Rectal smooth muscle tissue (tissue), 1 donor: Measurements from ENCODE around the gene SLIT3.

ENCODE experiments used
- H3K27ac ChIP-seq: one replicate; pipeline ENCODE4 v1.7.0; 2013; ENCODE audit warnings: low read depth, low read length, inconsistent platforms
- H3K27me3 ChIP-seq: one replicate; pipeline ENCODE4 v1.7.0; 2013; ENCODE audit warnings: low read length; ENCODE audit not compliant: control insufficient read depth, insufficient read depth
- H3K36me3 ChIP-seq: one replicate; pipeline ENCODE4 v1.7.0; 2013; ENCODE audit warnings: low read length; ENCODE audit not compliant: control insufficient read depth, insufficient read depth
- H3K4me1 ChIP-seq: one replicate; pipeline ENCODE4 v1.7.0; 2013; ENCODE audit warnings: low read length; ENCODE audit not compliant: control insufficient read depth, insufficient read depth
- H3K4me3 ChIP-seq: one replicate; pipeline ENCODE4 v1.7.0; 2013; ENCODE audit warnings: low read length
- H3K9ac ChIP-seq: one replicate; pipeline ENCODE4 v1.7.0; 2013; ENCODE audit warnings: low read length

SLIT3 gene

DNA sequence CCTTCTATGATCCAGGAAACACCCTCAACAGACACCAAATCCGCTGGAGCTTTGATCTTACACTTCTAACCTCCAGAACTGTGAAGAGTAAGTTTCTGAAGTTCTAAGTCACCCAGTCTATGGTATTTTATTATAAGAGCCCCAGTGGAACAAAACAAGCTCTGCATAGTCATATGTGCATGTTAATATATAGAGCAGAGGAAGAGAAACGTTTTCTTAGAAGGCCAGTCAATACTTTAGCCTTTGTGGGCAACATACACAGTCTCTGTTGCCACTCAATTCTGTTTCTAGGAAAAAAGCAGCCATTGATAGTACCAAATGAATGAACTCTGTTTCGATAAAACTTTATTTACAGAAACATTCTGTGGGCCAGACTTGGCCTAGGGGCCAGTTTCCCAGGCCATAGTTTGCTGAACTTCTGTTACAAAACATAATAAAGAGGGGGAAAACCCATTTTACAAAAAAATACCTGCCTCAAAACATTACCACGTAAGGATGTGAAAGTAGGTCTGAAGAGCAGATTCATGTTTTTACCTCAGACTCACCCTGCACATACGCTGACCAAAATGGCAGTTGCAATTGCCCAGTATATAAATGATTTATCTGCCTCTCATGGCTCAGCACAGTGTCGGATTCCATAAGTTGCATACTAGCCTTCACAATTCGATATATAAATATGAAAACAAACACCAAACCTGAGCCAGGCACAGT is 350.5 kb downstream of the SLIT3 start:
- H3K9ac ChIP-seq = no peak overlapping the region
- peaks cover 3% of the 10 kb centered on the region for H3K4me1 ChIP-seq
- H3K4me3 ChIP-seq = no peak overlapping the region
- no peaks in the 10 kb centered on the region for H3K27me3 ChIP-seq
- H3K27ac ChIP-seq = no peak overlapping the region
- no peaks in the 10 kb centered on the region for H3K36me3 ChIP-seq

DNA sequence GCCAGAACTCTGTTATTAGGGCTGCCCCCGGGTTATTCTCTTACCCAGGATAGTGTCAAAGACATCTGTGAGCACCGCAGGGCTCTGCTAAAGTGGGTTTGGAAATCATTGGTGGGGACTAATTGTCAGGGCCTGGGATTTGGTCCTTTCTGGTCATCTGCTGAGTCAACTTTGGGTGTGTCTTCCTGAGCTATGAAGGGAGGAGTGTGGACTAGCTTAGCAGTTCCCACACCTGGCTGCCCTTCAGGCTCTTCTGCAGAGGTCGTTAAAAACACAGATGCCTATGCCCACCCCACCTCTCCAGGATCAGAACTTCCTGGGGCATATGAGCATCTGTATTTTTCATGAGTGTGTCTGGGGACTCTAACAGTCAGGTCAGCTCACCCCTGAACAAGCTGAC is 352.2 kb downstream of the SLIT3 start:
- Histone ChIP-seq H3K4me1 (peaks cover 3% of the 10 kb centered on the region), H3K9ac (no peak overlapping the region), H3K4me3 (no peak overlapping the region), H3K36me3 (no peaks in the 10 kb centered on the region), H3K27me3 (no peaks in the 10 kb centered on the region), H3K27ac (no peak overlapping the region)

GRCh38 chr5:168947212-168947868 is 353.6 kb downstream of the SLIT3 start:
- Histone ChIP-seq H3K36me3 (no peaks in the 10 kb centered on the region), H3K27me3 (no peaks in the 10 kb centered on the region), H3K4me1 (peaks cover 3% of the 10 kb centered on the region), H3K27ac (no peak overlapping the region), H3K4me3 (no peak overlapping the region), H3K9ac (no peak overlapping the region)

DNA sequence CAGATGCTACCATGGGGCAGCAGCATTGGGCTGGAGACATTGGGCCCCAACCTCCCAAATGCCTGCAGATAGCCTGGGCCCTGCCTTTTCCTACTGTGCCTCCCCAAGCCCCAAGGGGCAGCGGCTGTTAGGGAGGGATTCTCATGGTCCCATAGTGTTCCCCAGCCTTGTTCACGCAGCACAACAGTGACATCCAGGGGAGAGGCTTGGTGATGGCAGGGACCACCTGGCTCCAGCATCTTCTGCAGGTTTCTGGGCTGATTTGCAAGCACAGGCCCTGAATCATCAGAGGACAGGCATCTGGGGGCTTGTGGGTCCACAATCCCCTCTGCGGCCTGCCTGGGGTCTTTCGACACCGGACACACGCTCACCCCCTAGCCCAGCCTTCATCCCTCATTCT is 354.6 kb downstream of the SLIT3 start:
- Histone ChIP-seq H3K4me1 (peaks cover 3% of the 10 kb centered on the region), H3K9ac (no peak overlapping the region), H3K36me3 (no peaks in the 10 kb centered on the region), H3K27me3 (no peaks in the 10 kb centered on the region), H3K27ac (no peak overlapping the region), H3K4me3 (no peak overlapping the region)

DNA sequence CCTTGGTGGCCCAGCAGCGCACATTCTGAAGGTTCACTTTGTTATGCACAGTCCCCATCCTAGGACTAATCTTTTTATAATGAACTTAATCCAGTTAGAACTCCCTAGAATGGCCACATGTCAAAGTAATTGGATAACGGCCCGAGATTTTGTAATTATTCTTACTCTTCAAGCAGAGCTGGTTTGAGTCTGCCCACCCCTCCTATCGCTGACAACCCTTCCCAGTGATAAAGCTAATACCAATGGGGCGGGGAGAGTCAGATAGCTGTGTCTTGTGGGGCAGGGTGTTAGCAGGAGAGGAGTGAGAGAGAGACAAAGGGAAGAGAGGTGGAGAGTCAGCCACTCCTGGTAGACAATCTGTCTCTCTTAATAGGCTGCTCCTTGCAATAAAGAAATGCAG is 356.9 kb downstream of the SLIT3 start:
- no peak overlapping the region for H3K4me3 ChIP-seq
- no peaks in the 10 kb centered on the region for H3K27me3 ChIP-seq
- no peak overlapping the region for H3K27ac ChIP-seq
- H3K36me3 ChIP-seq = no peaks in the 10 kb centered on the region
- H3K4me1 ChIP-seq = no peaks in the 10 kb centered on the region
- no peak overlapping the region for H3K9ac ChIP-seq

DNA sequence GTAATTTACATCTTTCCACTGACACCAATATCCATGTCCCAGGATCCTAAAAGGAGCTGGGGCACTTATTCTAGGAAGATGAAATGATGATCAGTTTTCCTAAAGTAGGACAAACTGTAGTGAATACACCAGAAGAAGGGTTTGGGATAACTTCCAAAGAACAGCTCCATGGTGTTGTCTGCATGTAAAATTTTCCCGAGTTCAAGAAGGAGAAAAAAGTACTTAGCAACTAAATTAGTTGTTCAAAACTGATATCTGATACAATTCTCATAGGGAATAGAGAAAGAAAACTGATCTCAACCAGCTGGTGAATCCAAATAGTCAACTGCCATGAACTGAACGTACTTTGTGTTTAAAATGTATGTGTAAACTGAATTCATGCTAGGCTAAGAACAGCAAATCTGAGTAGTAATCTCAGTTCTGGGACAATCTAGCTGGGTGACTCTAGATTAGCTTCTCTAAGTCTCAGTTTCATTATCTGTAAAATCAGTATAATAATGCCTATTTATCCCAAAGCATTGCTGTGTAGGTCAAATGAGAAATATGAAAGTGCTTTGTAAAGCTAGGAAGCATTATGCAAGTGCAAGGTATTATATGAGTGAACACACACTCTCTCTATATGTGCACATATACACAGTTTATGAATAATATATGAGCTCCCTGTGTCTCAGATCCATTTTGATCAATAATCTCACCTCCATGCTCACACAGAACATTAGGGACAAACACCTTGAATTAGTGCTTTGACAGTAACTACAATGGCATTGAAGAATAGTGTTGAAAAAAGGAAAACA is 357.7 kb downstream of the SLIT3 start:
- Histone ChIP-seq H3K4me3 (no peak overlapping the region), H3K4me1 (no peaks in the 10 kb centered on the region), H3K9ac (no peak overlapping the region), H3K27me3 (no peaks in the 10 kb centered on the region), H3K27ac (no peak overlapping the region), H3K36me3 (no peaks in the 10 kb centered on the region)

DNA sequence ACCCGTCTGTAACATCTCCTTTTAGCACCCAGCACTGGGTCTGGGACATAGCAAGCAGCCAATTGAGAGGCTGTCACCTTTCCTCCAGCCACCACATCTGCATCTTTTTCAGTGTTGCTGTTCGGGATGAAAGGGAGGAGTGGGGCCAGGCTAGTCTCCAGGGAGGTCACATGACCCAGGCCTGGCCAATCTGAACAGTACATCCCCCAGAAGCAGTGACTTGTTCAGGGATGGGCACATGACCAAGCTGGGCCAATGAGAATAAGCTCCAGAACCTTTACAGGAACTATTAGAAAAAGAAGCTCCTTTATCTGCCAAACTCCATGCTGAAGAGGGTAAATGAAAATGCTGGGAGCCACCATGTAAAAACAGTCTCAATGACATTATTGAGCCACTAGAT is 359.0 kb downstream of the SLIT3 start:
- H3K4me1 ChIP-seq = no peaks in the 10 kb centered on the region
- no peak overlapping the region for H3K27ac ChIP-seq
- H3K27me3 ChIP-seq = no peaks in the 10 kb centered on the region
- H3K9ac ChIP-seq = no peak overlapping the region
- no peak overlapping the region for H3K4me3 ChIP-seq
- H3K36me3 ChIP-seq = no peaks in the 10 kb centered on the region

DNA sequence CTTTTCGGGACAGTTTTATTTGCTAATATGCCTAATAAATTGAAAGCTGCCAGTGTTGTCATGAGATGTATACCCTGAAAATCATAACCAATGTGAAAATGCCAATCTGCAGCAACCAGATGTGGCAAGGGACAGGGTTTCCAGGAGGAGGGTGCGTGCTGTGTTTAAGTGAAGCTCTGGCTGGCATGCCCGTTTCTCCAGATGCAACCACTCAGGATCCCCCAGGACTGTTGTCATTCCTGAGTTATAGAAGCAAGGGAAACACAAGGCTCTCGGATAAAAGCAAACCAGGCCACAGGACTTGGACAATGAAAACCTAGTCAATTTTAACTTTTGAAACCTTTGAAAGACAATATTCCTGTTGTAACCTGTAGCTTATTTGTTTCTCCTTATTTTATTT is 360.2 kb downstream of the SLIT3 start:
- no peak overlapping the region for H3K27ac ChIP-seq
- no peak overlapping the region for H3K9ac ChIP-seq
- H3K4me3 ChIP-seq = no peak overlapping the region
- H3K27me3 ChIP-seq = no peaks in the 10 kb centered on the region
- no peaks in the 10 kb centered on the region for H3K36me3 ChIP-seq
- no peaks in the 10 kb centered on the region for H3K4me1 ChIP-seq

DNA sequence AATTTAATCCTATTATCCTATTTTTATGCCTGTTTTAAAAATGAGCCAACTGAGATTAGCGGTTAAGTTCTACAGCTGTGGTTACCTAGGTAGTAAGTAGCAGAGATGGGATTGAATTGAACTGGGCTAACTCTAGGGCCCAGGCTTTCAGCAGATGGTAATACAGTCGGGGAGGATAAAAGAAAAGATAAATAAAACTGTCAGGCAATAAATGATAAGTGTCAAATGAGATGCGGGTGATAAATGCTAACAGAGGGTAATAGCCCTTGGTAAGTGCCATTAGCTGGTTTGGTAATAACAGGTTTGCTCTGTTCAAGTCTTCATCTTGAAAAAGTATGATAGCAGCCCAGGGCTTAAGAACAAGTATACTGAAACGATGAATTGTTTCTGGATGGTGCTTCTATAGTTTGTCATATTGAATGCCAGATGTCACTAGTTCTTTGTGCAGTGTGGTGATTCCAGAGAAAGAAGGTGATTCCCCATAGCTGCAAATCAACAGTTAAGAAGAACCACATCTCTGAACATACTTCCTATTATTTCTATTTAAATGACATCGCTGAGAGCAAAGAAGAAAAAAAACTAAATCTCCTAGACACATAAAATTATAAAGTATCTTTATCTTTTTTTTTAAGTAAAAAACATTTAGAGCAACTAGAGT is 360.9 kb downstream of the SLIT3 start:
- no peak overlapping the region for H3K4me3 ChIP-seq
- no peaks in the 10 kb centered on the region for H3K36me3 ChIP-seq
- H3K27me3 ChIP-seq = no peaks in the 10 kb centered on the region
- no peaks in the 10 kb centered on the region for H3K4me1 ChIP-seq
- no peak overlapping the region for H3K27ac ChIP-seq
- no peak overlapping the region for H3K9ac ChIP-seq

DNA sequence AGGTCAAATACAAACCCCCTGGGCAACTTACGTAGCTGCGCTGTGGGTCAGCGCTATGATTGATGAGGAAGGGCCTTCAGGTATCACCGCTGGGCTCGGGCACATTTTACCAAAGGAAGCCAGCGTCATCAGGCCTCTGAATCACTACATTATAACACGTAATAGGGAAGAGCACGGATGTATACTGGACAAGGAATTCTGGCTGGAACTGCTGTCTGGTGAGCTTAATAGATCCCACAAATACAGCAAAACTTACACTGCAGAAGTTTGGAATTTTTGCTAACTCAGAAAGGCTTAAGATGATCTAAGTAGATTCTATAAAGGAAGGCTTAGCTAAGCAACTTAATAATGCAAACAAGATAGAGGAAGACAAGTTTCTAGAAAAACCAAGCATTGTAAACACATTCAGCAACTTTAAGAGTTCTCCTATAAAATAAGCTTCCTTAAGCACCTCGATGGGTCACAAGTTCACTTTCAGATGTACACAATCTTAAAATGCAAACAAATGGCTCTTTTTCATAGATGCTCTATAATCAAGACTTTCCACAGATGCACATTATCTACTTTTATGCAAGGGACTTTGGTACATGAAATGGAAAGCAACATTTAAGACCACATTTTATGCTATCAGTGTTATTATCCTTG is 361.7 kb downstream of the SLIT3 start:
- H3K4me3 ChIP-seq = no peak overlapping the region
- no peaks in the 10 kb centered on the region for H3K4me1 ChIP-seq
- H3K27me3 ChIP-seq = no peaks in the 10 kb centered on the region
- no peak overlapping the region for H3K9ac ChIP-seq
- H3K36me3 ChIP-seq = no peaks in the 10 kb centered on the region
- no peak overlapping the region for H3K27ac ChIP-seq

DNA sequence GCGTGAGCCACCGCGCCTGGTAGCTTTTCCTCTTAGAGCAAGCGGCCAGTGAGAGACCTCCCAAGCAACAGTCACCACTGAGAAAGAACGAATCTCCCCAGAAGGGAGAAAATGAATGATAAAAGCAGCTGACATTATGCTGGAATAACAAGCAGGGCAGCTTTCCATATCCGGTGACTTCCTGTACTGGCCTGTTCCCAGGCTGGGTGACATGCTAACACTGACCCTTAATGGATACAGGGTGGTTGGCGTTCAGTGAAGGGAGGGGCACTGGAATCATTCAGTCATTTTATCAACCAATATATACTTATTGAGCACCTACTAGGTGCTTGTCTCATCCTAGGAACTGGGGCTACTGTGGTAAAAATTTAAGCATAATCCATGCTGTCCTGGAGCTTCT is 364.4 kb downstream of the SLIT3 start:
- H3K4me3 ChIP-seq = no peak overlapping the region
- H3K36me3 ChIP-seq = no peaks in the 10 kb centered on the region
- no peaks in the 10 kb centered on the region for H3K27me3 ChIP-seq
- H3K27ac ChIP-seq = no peak overlapping the region
- H3K4me1 ChIP-seq = no peaks in the 10 kb centered on the region
- no peak overlapping the region for H3K9ac ChIP-seq

- H3K4me3 ChIP-seq = no peak overlapping the region
- no peaks in the 10 kb centered on the region for H3K4me1 ChIP-seq
- no peak overlapping the region for H3K9ac ChIP-seq
- no peaks in the 10 kb centered on the region for H3K36me3 ChIP-seq
- H3K27ac ChIP-seq = no peak overlapping the region
- no peaks in the 10 kb centered on the region for H3K27me3 ChIP-seq
Observed at GRCh38 chr5:168935183-168935582, 365.8 kb downstream of the SLIT3 start.
